ENCODE measurements around the gene OTX1. TPM values are rescaled to one million over a fixed set of nuclear protein-coding genes. Genes with fewer than 3 reads are reported as not detected.
A peak's percentile ranks its signal among the peaks of the same experiment; 100 is the strongest.

Gene OTX1
- total and polyA plus RNA-seq, 2 of the 4 experiments (the other 2 are of a cell fraction) = 0.03 TPM; not detected in 1

DNA sequence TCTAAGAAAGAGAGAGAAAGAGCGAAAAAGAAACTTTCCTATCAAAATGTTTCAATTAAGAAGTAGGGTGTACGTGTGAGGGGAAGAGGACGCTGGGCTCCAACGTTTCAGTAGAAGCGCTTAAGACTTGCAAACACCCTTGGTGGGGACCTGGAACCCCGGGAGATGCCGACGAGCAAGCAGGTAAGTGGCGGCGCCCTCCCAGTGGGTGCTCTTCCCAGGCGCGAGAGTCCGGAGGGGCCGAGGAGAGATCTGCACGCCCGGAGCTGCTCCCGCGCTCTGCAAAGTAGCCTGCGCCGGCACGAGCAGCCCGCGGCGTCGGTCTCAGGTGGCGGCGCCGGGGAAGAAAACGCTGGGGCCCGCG lies 678 bp upstream of the OTX1 start:
- peak; percentile 8 for DNase-seq
- dilution Hi-C loops (cut with HindIII; ENCODE audit: low sequenced_read_pairs, unreplicated experiment) (no loop called here), intact Hi-C loops (cut with micrococcal nuclease) (no loop called here), in situ Hi-C loops (cut with MboI; ENCODE audit: low sequenced_read_pairs) (loop anchor here (25.0 kb wide), 1 partner anchor 588 kb away; no protein-coding TSS in a partner anchor)
- H3K79me1 ChIP-seq (ENCODE audit: low read depth in 1 of 2, low read length in 2 of 2) = no peaks in the 10 kb centered on the region
- no peak overlapping the region for H3K14ac ChIP-seq (replicated peaks; ENCODE audit: low read depth, low read length)
- H3K4ac ChIP-seq (ENCODE audit: low read depth, low read length) = no peak overlapping the region
- no peak overlapping the region for H4K5ac ChIP-seq (ENCODE audit: low read depth, low read length)
- CTCF ChIA-PET = no interaction called here
- H3K27ac ChIP-seq (ENCODE audit: insufficient read depth, low read length) = no peak overlapping the region
- H3K4me2 ChIP-seq (ENCODE audit: low read depth, low read length) = peak overlapping the region; percentile 98
- H3K23ac ChIP-seq (ENCODE audit: low read depth, low read length) = no peak overlapping the region
- TF ChIP-seq NFE2L2 (IDR thresholded peaks at IDR 0.05; ENCODE audit: low read depth, low read length) (no peak), CEBPB (IDR thresholded peaks at IDR 0.05; ENCODE audit: low read depth, low read length) (no peak), ELK1 (IDR thresholded peaks at IDR 0.05; ENCODE audit: borderline replicate concordance, low read depth, low read length) (no peak), RAD21 (IDR thresholded peaks at IDR 0.05; ENCODE audit: low read length) (no peak), RFX5 (IDR thresholded peaks at IDR 0.05; ENCODE audit: low read depth, low read length) (no peak), MXI1 (IDR thresholded peaks at IDR 0.05; ENCODE audit: borderline replicate concordance, low read depth, low read length) (no peak), CHD1 (IDR thresholded peaks at IDR 0.05; ENCODE audit: low read depth, low read length) (no peak), RCOR1 (IDR thresholded peaks at IDR 0.05; ENCODE audit: insufficient replicate concordance, low read length) (no peak), MAZ (IDR thresholded peaks at IDR 0.05; ENCODE audit: borderline replicate concordance, low read depth, low read length) (no peak), MAFK (IDR thresholded peaks at IDR 0.05; ENCODE audit: low read depth, low read length) (no peak), FOS (IDR thresholded peaks at IDR 0.05; ENCODE audit: low read depth, low read length) (no peak), SMC3 (IDR thresholded peaks at IDR 0.05; ENCODE audit: low read depth, low read length) (no peak)
- no peaks in the 10 kb centered on the region for H3K9me1 ChIP-seq (ENCODE audit: insufficient read depth, low read length)
- no peak overlapping the region for H2BK120ac ChIP-seq (ENCODE audit: low read depth, low read length)
- H2AK5ac ChIP-seq (ENCODE audit: low read depth, low read length) = no peak overlapping the region
- H3K36me3 ChIP-seq (ENCODE audit: control insufficient read depth, insufficient read depth, low read length) = peaks cover 6% of the 10 kb centered on the region
- no peak overlapping the region for H3K56ac ChIP-seq (ENCODE audit: extremely low read depth, insufficient read depth, low read length)
- BruUV-seq (replicated peaks) = no TSS peak
- H2AK9ac ChIP-seq (replicated peaks; ENCODE audit: low read depth, low read length, poor library complexity) = no peak overlapping the region
- H2AFZ ChIP-seq (replicated peaks; ENCODE audit: low read length, poor library complexity) = peak overlapping the region; percentile 84
- no peak overlapping the region for H4K91ac ChIP-seq (ENCODE audit: insufficient read depth, low read depth, low read length)
- peak overlapping the region; percentile 61 for H3K4me3 ChIP-seq (ENCODE audit: insufficient read depth, low read depth, low read length)
- H3K18ac ChIP-seq (ENCODE audit: low read depth, low read length) = no peak overlapping the region
- peaks cover 35% of the 10 kb centered on the region for H3K9me3 ChIP-seq (ENCODE audit: control insufficient read depth, insufficient read depth, low read length)
- POLR2A ChIA-PET (ENCODE audit: unreplicated experiment) = no interaction called here
- no peak overlapping the region for H3K9ac ChIP-seq (ENCODE audit: low read depth, low read length)
- H4K20me1 ChIP-seq (ENCODE audit: insufficient read depth, low read length) = peaks cover 9% of the 10 kb centered on the region; the same call in 1 of the 2 replicates
- peaks cover 71% of the 10 kb centered on the region for H3K27me3 ChIP-seq (ENCODE audit: control insufficient read depth, insufficient read depth, low read length)
- no peak overlapping the region for H4K8ac ChIP-seq (ENCODE audit: low read depth in 2 of 2, low read length in 2 of 2)
- WGBS, 2 experiments (ENCODE audit: extremely low coverage in 2 of 2, insufficient read length in 1 of 2) = 1% methylated on average over 15 of the region's 31 CpGs; no CpG with 5 or more reads in 1 of the 2 experiments
- peak; percentile 55 for ATAC-seq (ENCODE audit: low read depth)
- H2BK15ac ChIP-seq (ENCODE audit: low read depth, low read length) = no peak overlapping the region
- H2BK20ac ChIP-seq (ENCODE audit: low read depth, low read length) = no peak overlapping the region
- no peak overlapping the region for H2BK5ac ChIP-seq (ENCODE audit: low read depth, low read length, poor library complexity, severe bottlenecking)
- peaks cover 5% of the 10 kb centered on the region for H3K4me1 ChIP-seq (ENCODE audit: control insufficient read depth, insufficient read depth, low read length)

All from IMR-90 (cell line).